Stimulated activated naive CD8-positive, alpha-beta T cell treated with anti-CD3 and anti-CD28 coated beads, Interleukin-15, amount 100 ng/mL, for 72 hours (primary cell): ENCODE measurements around the gene FGF4.

Source experiments
- ATAC-seq: fragments of 150-1000 bp; cut with Tn5 transposase; 2 replicates; pipeline ENCODE4 v1.10.0; 2021; ENCODE audit warnings: mild to moderate bottlenecking, moderate library complexity
- DNase-seq, 2 donors: peaks; one replicate each; pipeline ENCODE4 v3.0.0; 2021 to 2022
- H3K27ac Mint-ChIP-seq, 2 donors: one replicate each; pipeline ENCODE4 v1.8.0; 2022; ENCODE audit warnings: mild to moderate bottlenecking in 2 of 2, mixed read lengths in 2 of 2, moderate library complexity in 2 of 2
- H3K27me3 Mint-ChIP-seq: one replicate; pipeline ENCODE4 v1.8.0; 2022; ENCODE audit warnings: mixed read lengths
- H3K4me1 Mint-ChIP-seq: one replicate; pipeline ENCODE4 v1.8.0; 2022; ENCODE audit warnings: mild to moderate bottlenecking, mixed read lengths
- H3K4me3 Mint-ChIP-seq, 2 donors: one replicate each; pipeline ENCODE4 v1.8.0; 2022; ENCODE audit warnings: mild to moderate bottlenecking in 2 of 2, mixed read lengths in 2 of 2, moderate library complexity in 1 of 2
- H3K9me3 Mint-ChIP-seq, 2 donors: one replicate each; pipeline ENCODE4 v1.8.0; 2022; ENCODE audit warnings: mixed read lengths in 2 of 2

The FGF4 gene

GRCh38 chr11:69812946-69813345 lies 37.8 kb upstream of the FGF4 start:
- DNase-seq (no peak), ATAC-seq (no peak)
- Mint-ChIP-seq H3K4me1 (no peaks in the 10 kb centered on the region), H3K4me3 (no peak overlapping the region), H3K27me3 (peaks cover 77% of the 10 kb centered on the region), H3K27ac (no peak overlapping the region), H3K9me3 (no peaks in the 10 kb centered on the region)

GRCh38 chr11:69812256-69812655 lies 37.1 kb upstream of the FGF4 start:
- DNase-seq: no peak
- H3K4me3 Mint-ChIP-seq: no peak overlapping the region
- no peaks in the 10 kb centered on the region for H3K4me1 Mint-ChIP-seq
- peaks cover 82% of the 10 kb centered on the region for H3K27me3 Mint-ChIP-seq
- no peak overlapping the region for H3K27ac Mint-ChIP-seq
- ATAC-seq: no peak
- H3K9me3 Mint-ChIP-seq: no peaks in the 10 kb centered on the region

- H3K9me3 Mint-ChIP-seq: no peaks in the 10 kb centered on the region
- no peak overlapping the region for H3K4me3 Mint-ChIP-seq
- H3K27ac Mint-ChIP-seq: peak overlapping the region in 1 of 2 donors; percentile 84
- ATAC-seq: no peak
- peaks cover 74% of the 10 kb centered on the region for H3K27me3 Mint-ChIP-seq
- no peak for DNase-seq
- H3K4me1 Mint-ChIP-seq: no peaks in the 10 kb centered on the region
Observed at GRCh38 chr11:69811431-69811830, 36.3 kb upstream of the FGF4 start.

GRCh38 chr11:69810289-69811118 lies 35.4 kb upstream of the FGF4 start:
- DNase-seq: no peak
- Mint-ChIP-seq H3K9me3 (no peaks in the 10 kb centered on the region), H3K4me1 (no peaks in the 10 kb centered on the region), H3K4me3 (no peak overlapping the region), H3K27me3 (peaks cover 64% of the 10 kb centered on the region), H3K27ac (no peak overlapping the region)
- ATAC-seq: no peak

DNA sequence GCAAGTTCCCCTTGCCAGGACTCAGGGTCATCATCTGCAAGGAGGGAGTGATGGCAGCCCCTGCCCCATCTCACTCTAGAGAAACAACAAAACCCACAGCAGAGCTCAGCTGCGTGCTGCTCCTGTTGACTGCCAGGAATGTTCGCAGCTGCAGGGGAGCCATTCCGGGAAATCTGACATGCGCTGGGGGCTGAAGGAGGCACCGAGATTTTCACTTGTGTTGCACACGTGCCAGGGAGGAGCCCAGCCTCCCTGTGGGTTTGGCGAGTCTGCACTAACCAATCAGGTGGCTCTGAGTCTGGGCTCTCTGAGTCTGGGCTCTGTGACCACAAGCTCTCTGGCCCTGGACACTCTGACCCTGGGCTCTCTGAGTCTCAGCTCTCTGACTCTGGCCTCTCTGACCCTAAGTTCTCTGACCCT lies 33.5 kb upstream of the FGF4 start:
- DNase-seq (no peak), ATAC-seq (no peak)
- Mint-ChIP-seq H3K4me1 (no peaks in the 10 kb centered on the region), H3K4me3 (no peak overlapping the region), H3K9me3 (no peaks in the 10 kb centered on the region), H3K27me3 (peaks cover 50% of the 10 kb centered on the region), H3K27ac (no peak overlapping the region)

DNA sequence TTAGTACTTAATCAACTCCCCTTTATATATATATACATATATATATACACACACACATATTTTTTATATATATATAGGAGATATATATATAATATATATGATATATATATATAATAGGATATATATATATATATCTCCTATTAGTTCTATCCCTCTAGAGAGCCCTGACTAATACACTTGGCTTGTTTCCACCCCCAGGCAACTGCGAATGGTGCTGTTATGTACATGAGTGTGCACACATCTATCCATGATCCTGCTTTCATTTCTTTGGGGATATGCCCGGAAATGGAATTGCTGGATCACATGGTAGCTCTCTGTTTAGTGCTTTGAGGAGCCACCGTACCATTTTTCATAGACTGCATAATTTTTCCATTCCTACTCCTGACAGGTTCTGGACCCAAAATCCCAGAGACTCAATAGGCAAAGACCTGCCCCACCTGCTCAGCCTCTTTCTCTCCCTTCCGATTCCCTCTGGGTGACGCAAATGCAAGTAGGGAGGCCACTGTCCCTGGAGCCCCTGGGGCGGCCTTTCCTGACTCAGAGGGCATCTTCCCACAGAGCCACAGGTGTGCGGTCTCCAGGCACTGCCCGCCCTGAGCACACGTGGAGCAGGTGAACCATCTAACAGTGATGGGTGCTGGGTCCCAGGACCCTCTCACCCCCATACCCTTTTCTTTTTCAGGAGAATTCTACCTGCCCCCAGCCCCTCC lies 32.1 kb upstream of the FGF4 start:
- no peak overlapping the region for H3K4me3 Mint-ChIP-seq
- H3K9me3 Mint-ChIP-seq: no peaks in the 10 kb centered on the region
- H3K27ac Mint-ChIP-seq: no peak overlapping the region
- ATAC-seq (no peak), DNase-seq (no peak)
- H3K4me1 Mint-ChIP-seq: no peaks in the 10 kb centered on the region
- H3K27me3 Mint-ChIP-seq: peaks cover 36% of the 10 kb centered on the region

DNA sequence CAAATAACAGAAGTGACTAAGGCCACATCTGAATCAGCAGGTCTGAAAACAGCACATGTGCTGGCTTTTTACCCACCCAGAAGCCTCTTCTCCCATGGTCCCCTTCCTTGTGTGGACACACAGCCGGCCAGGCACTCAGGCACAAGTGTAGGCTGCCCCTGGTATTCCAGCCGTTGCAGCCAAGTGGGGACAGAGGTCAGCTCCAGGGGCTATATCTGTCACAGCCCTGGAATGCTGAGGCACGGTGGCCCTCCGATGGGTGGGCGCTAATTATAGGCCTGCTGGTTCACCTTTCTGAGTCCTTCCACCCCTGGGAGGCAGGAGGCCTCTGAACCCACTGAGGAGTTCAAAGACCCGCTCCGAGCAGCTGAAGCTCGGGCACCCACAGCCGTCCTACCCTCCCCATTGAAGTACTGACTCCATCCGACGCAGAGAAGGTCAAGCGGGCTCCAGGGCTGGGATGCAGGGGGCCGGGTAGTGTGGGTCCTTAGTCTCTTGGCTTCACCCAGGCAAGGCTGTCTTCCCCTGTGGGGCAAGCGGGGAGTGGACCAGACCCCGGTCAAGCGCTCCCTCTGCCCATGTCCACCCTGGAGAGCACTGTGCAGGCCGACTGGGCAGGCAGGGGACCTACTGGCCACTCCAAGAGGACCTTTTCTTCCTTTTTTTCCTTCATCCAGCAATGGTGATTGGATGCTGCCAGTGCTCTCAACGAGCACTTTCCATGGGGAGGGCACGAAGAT lies 29.8 kb upstream of the FGF4 start:
- no peak overlapping the region for H3K4me3 Mint-ChIP-seq

DNA sequence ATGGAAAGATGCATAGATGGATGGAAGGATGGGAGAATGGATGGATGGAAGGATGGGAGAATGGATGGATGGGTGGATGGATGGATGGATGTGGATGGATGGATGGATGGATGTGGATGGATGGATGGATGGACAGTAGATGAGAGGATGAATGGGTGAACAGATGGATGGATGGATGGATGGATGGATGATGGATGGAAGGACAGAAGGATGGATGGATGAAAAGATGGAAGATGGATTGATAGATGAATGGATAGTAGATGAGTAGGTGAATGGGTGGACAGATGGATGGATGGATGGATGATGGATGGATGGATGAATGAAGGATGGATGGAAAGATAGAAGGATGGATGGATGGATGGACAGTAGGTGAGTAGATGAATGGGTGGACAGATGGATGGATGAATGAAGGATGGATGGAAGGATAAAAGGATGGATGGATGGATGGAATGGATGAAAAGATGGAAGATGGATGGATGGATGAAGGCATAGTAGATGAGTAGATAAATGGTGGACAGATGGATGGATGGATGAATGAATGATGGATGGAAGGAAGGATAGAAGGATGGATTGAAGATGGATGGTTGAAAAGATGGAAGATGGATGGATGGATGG lies 28.6 kb upstream of the FGF4 start:
- no peak for ATAC-seq
- H3K9me3 Mint-ChIP-seq: no peaks in the 10 kb centered on the region
- H3K4me3 Mint-ChIP-seq: no peak overlapping the region
- H3K27me3 Mint-ChIP-seq: peaks cover 14% of the 10 kb centered on the region
- no peak overlapping the region for H3K27ac Mint-ChIP-seq
- H3K4me1 Mint-ChIP-seq: no peaks in the 10 kb centered on the region
- no peak for DNase-seq

More for the DNA sequence above, 29.8 kb upstream of the FGF4 start:
- H3K4me1 Mint-ChIP-seq: no peaks in the 10 kb centered on the region
- ATAC-seq (no peak), DNase-seq (no peak)
- no peaks in the 10 kb centered on the region for H3K9me3 Mint-ChIP-seq
- H3K27me3 Mint-ChIP-seq: peaks cover 22% of the 10 kb centered on the region
- no peak overlapping the region for H3K27ac Mint-ChIP-seq

- Mint-ChIP-seq H3K27ac (no peak overlapping the region), H3K4me1 (no peaks in the 10 kb centered on the region), H3K4me3 (no peak overlapping the region), H3K9me3 (no peaks in the 10 kb centered on the region), H3K27me3 (peaks cover 7% of the 10 kb centered on the region)
- DNase-seq: no peak
- no peak for ATAC-seq
Observed at GRCh38 chr11:69803022-69803421, 27.9 kb upstream of the FGF4 start.

GRCh38 chr11:69802590-69802989 lies 27.4 kb upstream of the FGF4 start:
- Mint-ChIP-seq H3K27me3 (peaks cover 2% of the 10 kb centered on the region), H3K27ac (no peak overlapping the region), H3K4me3 (no peak overlapping the region), H3K9me3 (no peaks in the 10 kb centered on the region), H3K4me1 (no peaks in the 10 kb centered on the region)
- DNase-seq (no peak), ATAC-seq (no peak)

GRCh38 chr11:69801513-69802335 lies 26.6 kb upstream of the FGF4 start:
- Mint-ChIP-seq H3K27me3 (no peaks in the 10 kb centered on the region), H3K4me3 (no peak overlapping the region), H3K4me1 (no peaks in the 10 kb centered on the region), H3K9me3 (no peaks in the 10 kb centered on the region), H3K27ac (no peak overlapping the region)
- DNase-seq (peak; percentile 32 to 45), ATAC-seq (peak; percentile 45)

GRCh38 chr11:69800278-69800677 lies 25.1 kb upstream of the FGF4 start:
- Mint-ChIP-seq H3K9me3 (no peaks in the 10 kb centered on the region), H3K4me1 (no peaks in the 10 kb centered on the region), H3K4me3 (no peak overlapping the region), H3K27me3 (peaks cover 8% of the 10 kb centered on the region), H3K27ac (no peak overlapping the region)
- DNase-seq (no peak), ATAC-seq (no peak)

DNA sequence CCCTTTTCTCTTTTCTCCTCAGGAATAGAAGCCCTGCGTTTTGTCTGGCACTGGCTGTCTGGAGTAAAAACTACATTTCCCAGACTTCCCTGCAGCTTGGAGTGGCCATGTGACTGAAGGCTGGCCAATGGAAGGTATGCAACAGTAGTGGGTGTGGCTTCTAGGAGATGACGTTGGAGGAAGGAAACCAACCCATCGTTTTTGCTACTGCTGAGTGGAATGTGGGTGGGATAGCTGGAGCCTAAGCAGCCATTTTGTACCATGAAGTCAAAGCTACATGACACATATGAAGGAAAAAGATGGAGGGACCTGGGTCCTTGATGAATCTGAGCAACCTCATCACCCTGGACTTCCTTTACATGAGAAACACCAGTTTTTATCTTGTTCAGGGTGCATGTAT lies 24.4 kb upstream of the FGF4 start:
- no peak overlapping the region for H3K27ac Mint-ChIP-seq
- peaks cover 8% of the 10 kb centered on the region for H3K27me3 Mint-ChIP-seq
- no peaks in the 10 kb centered on the region for H3K4me1 Mint-ChIP-seq
- H3K4me3 Mint-ChIP-seq: no peak overlapping the region
- H3K9me3 Mint-ChIP-seq: no peaks in the 10 kb centered on the region
- DNase-seq (no peak), ATAC-seq (peak; percentile 35)

- H3K9me3 Mint-ChIP-seq: no peaks in the 10 kb centered on the region
- no peaks in the 10 kb centered on the region for H3K4me1 Mint-ChIP-seq
- DNase-seq (no peak), ATAC-seq (no peak)
- H3K27me3 Mint-ChIP-seq: peaks cover 8% of the 10 kb centered on the region
- H3K27ac Mint-ChIP-seq: no peak overlapping the region
- no peak overlapping the region for H3K4me3 Mint-ChIP-seq
Observed at GRCh38 chr11:69799097-69799496, 24.0 kb upstream of the FGF4 start.
